HEK293 (cell line): ENCODE measurements around the gene SS18L1.

Source experiments
- CTCF ChIA-PET: fragments of 350-600 bp; formaldehyde crosslinking; extraction: SDS; loops from one replicate; lab custom pipeline; 2021; ENCODE audit warnings: antibody characterized with exemption; lab: Yijun Ruan, JAX
- POLR2A ChIA-PET: fragments of 300-600 bp; formaldehyde crosslinking; extraction: SDS; loops from one replicate; lab custom pipeline; 2020; ENCODE audit warnings: antibody characterized with exemption, inconsistent platforms; lab: Yijun Ruan, JAX
- H3K27ac ChIP-seq: fragments of 200-500 bp; sonication (Bioruptor generic); 2 replicates; pipeline ENCODE4 v1.5.1; 2014; ENCODE audit warnings: low read depth, low read length, control low read depth, inconsistent platforms; ENCODE audit errors: extremely low read depth
- H3K36me3 ChIP-seq, 2 experiments: fragments of 200-500 bp in 1 of 2; sonication (Bioruptor generic) in 1 of 2; 1 replicate in 1 of 2; 2 replicates in 1 of 2; pipeline ENCODE4 v1.5.1; 2014 to 2017; ENCODE audit warnings: inconsistent platforms in 2 of 2, low read length in 2 of 2; ENCODE audit not compliant: control insufficient read depth in 2 of 2, insufficient read depth in 1 of 2
- H3K4me1 ChIP-seq: fragments of 200-500 bp; sonication (Bioruptor generic); 2 replicates; pipeline ENCODE4 v1.5.1; 2014; ENCODE audit warnings: mild to moderate bottlenecking, low read length, inconsistent platforms; ENCODE audit not compliant: control insufficient read depth, insufficient read depth
- H3K4me3 ChIP-seq: 2 replicates; pipeline ENCODE4 v1.5.1; 2011; ENCODE audit warnings: low read depth, mild to moderate bottlenecking, control low read depth, low read length, moderate library complexity
- H3K9me3 ChIP-seq: fragments of 200-500 bp; sonication (Bioruptor generic); 2 replicates; pipeline ENCODE4 v1.5.1; 2014; ENCODE audit warnings: low read depth, low read length, inconsistent platforms; ENCODE audit not compliant: control insufficient read depth, insufficient read depth
- ATF2 ChIP-seq: fragments of 450-650 bp; formaldehyde crosslinking; IDR thresholded peaks from 2 replicates; pipeline ENCODE4 v1.5.1; 2016; ENCODE audit warnings: missing biosample characterization, missing genetic modification characterization, low read depth
- EGR2 ChIP-seq: fragments of 450-650 bp; formaldehyde crosslinking; IDR thresholded peaks from 2 replicates; pipeline ENCODE4 v1.5.1; 2016; ENCODE audit warnings: low read depth, missing biosample characterization, missing genetic modification characterization
- FEZF1 ChIP-seq: fragments of 450-650 bp; formaldehyde crosslinking; IDR thresholded peaks from 2 replicates; pipeline ENCODE4 v1.5.1; 2016; ENCODE audit warnings: missing biosample characterization, missing genetic modification characterization
- GLIS1 ChIP-seq: fragments of 450-650 bp; formaldehyde crosslinking; IDR thresholded peaks from 2 replicates; pipeline ENCODE4 v1.5.1; 2016; ENCODE audit warnings: missing biosample characterization, missing genetic modification characterization
- HOXC10 ChIP-seq: sonication (generic); formaldehyde crosslinking; IDR thresholded peaks from 2 replicates; pipeline ENCODE4 v1.8.1; 2023; ENCODE audit warnings: mild to moderate bottlenecking, missing genetic modification reagents
- KLF8 ChIP-seq: fragments of 450-650 bp; formaldehyde crosslinking; IDR thresholded peaks from 2 replicates; pipeline ENCODE4 v1.5.1; 2016; ENCODE audit warnings: missing biosample characterization, missing genetic modification characterization
- PATZ1 ChIP-seq: fragments of 450-650 bp; formaldehyde crosslinking; IDR thresholded peaks from 2 replicates; pipeline ENCODE4 v1.5.1; 2016; ENCODE audit warnings: missing biosample characterization, missing genetic modification characterization
- PRDM1 ChIP-seq: fragments of 450-650 bp; formaldehyde crosslinking; IDR thresholded peaks from 2 replicates; pipeline ENCODE4; 2016; ENCODE audit warnings: missing biosample characterization, missing genetic modification characterization
- SP3 ChIP-seq: fragments of 450-650 bp; formaldehyde crosslinking; IDR thresholded peaks from 2 replicates; pipeline ENCODE4 v1.5.1; 2016; ENCODE audit warnings: missing biosample characterization, missing genetic modification characterization
- SP7 ChIP-seq: fragments of 450-650 bp; formaldehyde crosslinking; IDR thresholded peaks from 2 replicates; pipeline ENCODE4 v1.5.1; 2016; ENCODE audit warnings: missing biosample characterization, missing genetic modification characterization
- WT1 ChIP-seq: fragments of 450-650 bp; formaldehyde crosslinking; IDR thresholded peaks from 2 replicates; pipeline ENCODE4 v1.5.1; 2016; ENCODE audit warnings: missing biosample characterization, missing genetic modification characterization
- ZBTB7A ChIP-seq: fragments of 450-650 bp; formaldehyde crosslinking; IDR thresholded peaks from 2 replicates; pipeline ENCODE4 v1.5.1; 2016; ENCODE audit warnings: low read depth, missing biosample characterization, missing genetic modification characterization
- ZNF391 ChIP-seq: fragments of 450-650 bp; formaldehyde crosslinking; IDR thresholded peaks from 2 replicates; pipeline ENCODE4 v1.5.1; 2016; ENCODE audit warnings: low read depth, missing biosample characterization, missing genetic modification characterization, borderline replicate concordance
- ZNF423 ChIP-seq: fragments of 450-650 bp; formaldehyde crosslinking; IDR thresholded peaks from 2 replicates; pipeline ENCODE4 v1.5.1; 2016; ENCODE audit warnings: missing biosample characterization, missing genetic modification characterization
- ZNF654 ChIP-seq: fragments of 450-650 bp; formaldehyde crosslinking; IDR thresholded peaks from 2 replicates; pipeline ENCODE4 v1.5.1; 2016; ENCODE audit warnings: low read depth, missing biosample characterization, missing genetic modification characterization
- ZNF76 ChIP-seq: fragments of 450-650 bp; formaldehyde crosslinking; IDR thresholded peaks from 2 replicates; pipeline ENCODE4; 2016; ENCODE audit warnings: low read depth, missing biosample characterization, missing genetic modification characterization, borderline replicate concordance
- TF ChIP-seq, protein P1 (sequence below): fragments of 450-650 bp; formaldehyde crosslinking; IDR thresholded peaks from 2 replicates; pipeline ENCODE4 v1.5.1; 2017; ENCODE audit warnings: missing biosample characterization, missing genetic modification characterization
- TF ChIP-seq, protein P2 (sequence below): fragments of 450-650 bp; formaldehyde crosslinking; IDR thresholded peaks from 2 replicates; pipeline ENCODE4 v1.5.1; 2016; ENCODE audit warnings: missing biosample characterization, missing genetic modification characterization
- TF ChIP-seq, protein P3 (sequence below): fragments of 450-650 bp; formaldehyde crosslinking; IDR thresholded peaks from 2 replicates; pipeline ENCODE4 v1.5.1; 2016; ENCODE audit warnings: missing biosample characterization, missing genetic modification characterization

The SS18L1 gene

GRCh38 chr20:62155428-62156253 is 12.1 kb downstream of the SS18L1 start:
- Histone ChIP-seq H3K9me3 (no peaks in the 10 kb centered on the region), H3K4me1 (no peaks in the 10 kb centered on the region), H3K4me3 (no peak overlapping the region), H3K36me3 (peaks cover 0 to 22% of the 10 kb centered on the region in 2 experiments; a peak in 1 of 3 replicates), H3K27ac (no peak overlapping the region)
- no peak for TF ChIP-seq ZNF423 (tag by site-specific recombination)
- no peak for TF ChIP-seq ZNF391 (tag by site-specific recombination)
- TF ChIP-seq PRDM1 (tag by site-specific recombination) = no peak
- TF ChIP-seq HOXC10 (CRISPR knock-in tag) = no peak
- TF ChIP-seq, protein P1, sequence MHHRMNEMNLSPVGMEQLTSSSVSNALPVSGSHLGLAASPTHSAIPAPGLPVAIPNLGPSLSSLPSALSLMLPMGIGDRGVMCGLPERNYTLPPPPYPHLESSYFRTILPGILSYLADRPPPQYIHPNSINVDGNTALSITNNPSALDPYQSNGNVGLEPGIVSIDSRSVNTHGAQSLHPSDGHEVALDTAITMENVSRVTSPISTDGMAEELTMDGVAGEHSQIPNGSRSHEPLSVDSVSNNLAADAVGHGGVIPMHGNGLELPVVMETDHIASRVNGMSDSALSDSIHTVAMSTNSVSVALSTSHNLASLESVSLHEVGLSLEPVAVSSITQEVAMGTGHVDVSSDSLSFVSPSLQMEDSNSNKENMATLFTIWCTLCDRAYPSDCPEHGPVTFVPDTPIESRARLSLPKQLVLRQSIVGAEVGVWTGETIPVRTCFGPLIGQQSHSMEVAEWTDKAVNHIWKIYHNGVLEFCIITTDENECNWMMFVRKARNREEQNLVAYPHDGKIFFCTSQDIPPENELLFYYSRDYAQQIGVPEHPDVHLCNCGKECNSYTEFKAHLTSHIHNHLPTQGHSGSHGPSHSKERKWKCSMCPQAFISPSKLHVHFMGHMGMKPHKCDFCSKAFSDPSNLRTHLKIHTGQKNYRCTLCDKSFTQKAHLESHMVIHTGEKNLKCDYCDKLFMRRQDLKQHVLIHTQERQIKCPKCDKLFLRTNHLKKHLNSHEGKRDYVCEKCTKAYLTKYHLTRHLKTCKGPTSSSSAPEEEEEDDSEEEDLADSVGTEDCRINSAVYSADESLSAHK (tag by site-specific recombination) = no peak
- no peak for TF ChIP-seq SP3 (tag by site-specific recombination)
- ChIA-PET POLR2A (no interaction called here), CTCF (interaction anchor here (0.5 to 1.4 kb wide), 6 partner anchors 9 to 145 kb away, joined by 3 to 13 read pairs (median 4); no protein-coding TSS in a partner anchor)

- H3K4me3 ChIP-seq = no peak overlapping the region
- CTCF ChIA-PET = interaction anchor here (0.5 to 1.4 kb wide), 13 partner anchors 9 to 145 kb away, joined by 3 to 13 read pairs (median 5); no protein-coding TSS in a partner anchor
- TF ChIP-seq KLF8 (tag by site-specific recombination) = no peak
- no peak for TF ChIP-seq FEZF1 (tag by site-specific recombination)
- TF ChIP-seq ZNF423 (tag by site-specific recombination) = no peak
- H3K9me3 ChIP-seq = no peaks in the 10 kb centered on the region
- POLR2A ChIA-PET = no interaction called here
- H3K27ac ChIP-seq = no peak overlapping the region
- no peaks in the 10 kb centered on the region for H3K4me1 ChIP-seq
- peaks cover 0 to 26% of the 10 kb centered on the region in 2 experiments; a peak in 1 of 3 replicates for H3K36me3 ChIP-seq
Observed at GRCh38 chr20:62156254-62156556, 12.6 kb downstream of the SS18L1 start.

DNA sequence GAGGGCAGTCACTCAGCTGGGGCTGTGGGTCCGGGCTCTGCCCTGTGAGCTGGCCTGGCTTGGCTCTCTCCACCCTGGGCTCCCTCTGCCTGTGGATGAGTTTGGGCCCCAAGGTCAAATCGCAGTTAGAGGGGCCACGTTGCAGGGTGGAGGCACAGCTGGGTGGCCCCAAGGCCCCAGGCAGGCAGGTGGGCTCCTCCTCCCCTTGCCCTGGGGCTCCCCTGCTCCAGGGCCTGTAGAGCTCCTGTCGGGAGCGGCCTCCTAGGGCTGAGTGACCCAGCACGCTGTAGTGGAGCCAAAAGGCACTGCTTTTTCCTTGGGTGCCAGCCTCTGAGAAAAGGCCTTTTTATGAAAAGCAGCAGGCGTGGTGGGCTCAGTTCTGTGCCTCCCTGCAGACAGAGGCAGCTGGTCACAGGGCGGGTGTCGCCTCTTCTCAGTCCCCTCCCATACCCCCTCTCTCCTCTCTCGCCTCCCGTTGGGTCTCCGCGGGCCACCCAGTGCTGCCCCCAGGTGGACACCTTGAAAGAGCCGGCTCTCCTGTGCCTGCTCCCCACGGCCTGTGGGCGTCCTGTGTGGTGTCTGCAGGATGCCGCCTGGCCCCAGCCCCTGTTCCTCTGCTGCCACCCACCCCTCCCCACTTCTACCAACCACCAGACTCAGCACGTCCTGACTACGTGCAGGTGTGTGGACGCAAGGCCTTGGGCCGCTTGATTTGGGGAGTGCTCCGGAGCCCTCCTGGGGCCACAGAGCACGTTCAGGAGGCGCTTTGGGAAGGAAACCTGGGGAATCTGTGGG is 13.2 kb downstream of the SS18L1 start:
- Histone ChIP-seq H3K4me1 (no peaks in the 10 kb centered on the region), H3K36me3 (peaks cover 0 to 32% of the 10 kb centered on the region in 2 experiments; a peak in 2 of 3 replicates), H3K4me3 (no peak overlapping the region), H3K9me3 (no peaks in the 10 kb centered on the region), H3K27ac (no peak overlapping the region)
- ChIA-PET POLR2A (no interaction called here), CTCF (interaction anchor here (0.6 to 1.4 kb wide), 13 partner anchors 8 to 164 kb away, joined by 3 to 13 read pairs (median 5); no protein-coding TSS in a partner anchor)
- TF ChIP-seq EGR2 (tag by site-specific recombination) (peak; percentile 83), ZBTB7A (no peak), WT1 (tag by site-specific recombination) (peak; percentile 44; the same call in 1 of the 2 replicates), GLIS1 (tag by site-specific recombination) (peak; percentile 49; the same call in 1 of the 2 replicates), SP3 (tag by site-specific recombination) (no peak), ZNF76 (tag by site-specific recombination) (peak; percentile 40; the same call in 1 of the 2 replicates), ATF2 (no peak), ZNF654 (peak; percentile 19; the same call in 1 of the 2 replicates), SP7 (0 out of 2 replicates have a peak, but pooled peaks have one; percentile 13), PATZ1 (tag by site-specific recombination) (peak; percentile 60; the same call in 1 of the 2 replicates)
- TF ChIP-seq, protein P2, sequence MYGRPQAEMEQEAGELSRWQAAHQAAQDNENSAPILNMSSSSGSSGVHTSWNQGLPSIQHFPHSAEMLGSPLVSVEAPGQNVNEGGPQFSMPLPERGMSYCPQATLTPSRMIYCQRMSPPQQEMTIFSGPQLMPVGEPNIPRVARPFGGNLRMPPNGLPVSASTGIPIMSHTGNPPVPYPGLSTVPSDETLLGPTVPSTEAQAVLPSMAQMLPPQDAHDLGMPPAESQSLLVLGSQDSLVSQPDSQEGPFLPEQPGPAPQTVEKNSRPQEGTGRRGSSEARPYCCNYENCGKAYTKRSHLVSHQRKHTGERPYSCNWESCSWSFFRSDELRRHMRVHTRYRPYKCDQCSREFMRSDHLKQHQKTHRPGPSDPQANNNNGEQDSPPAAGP = peak; percentile 80
- TF ChIP-seq, protein P3, sequence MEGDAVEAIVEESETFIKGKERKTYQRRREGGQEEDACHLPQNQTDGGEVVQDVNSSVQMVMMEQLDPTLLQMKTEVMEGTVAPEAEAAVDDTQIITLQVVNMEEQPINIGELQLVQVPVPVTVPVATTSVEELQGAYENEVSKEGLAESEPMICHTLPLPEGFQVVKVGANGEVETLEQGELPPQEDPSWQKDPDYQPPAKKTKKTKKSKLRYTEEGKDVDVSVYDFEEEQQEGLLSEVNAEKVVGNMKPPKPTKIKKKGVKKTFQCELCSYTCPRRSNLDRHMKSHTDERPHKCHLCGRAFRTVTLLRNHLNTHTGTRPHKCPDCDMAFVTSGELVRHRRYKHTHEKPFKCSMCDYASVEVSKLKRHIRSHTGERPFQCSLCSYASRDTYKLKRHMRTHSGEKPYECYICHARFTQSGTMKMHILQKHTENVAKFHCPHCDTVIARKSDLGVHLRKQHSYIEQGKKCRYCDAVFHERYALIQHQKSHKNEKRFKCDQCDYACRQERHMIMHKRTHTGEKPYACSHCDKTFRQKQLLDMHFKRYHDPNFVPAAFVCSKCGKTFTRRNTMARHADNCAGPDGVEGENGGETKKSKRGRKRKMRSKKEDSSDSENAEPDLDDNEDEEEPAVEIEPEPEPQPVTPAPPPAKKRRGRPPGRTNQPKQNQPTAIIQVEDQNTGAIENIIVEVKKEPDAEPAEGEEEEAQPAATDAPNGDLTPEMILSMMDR (tag by site-specific recombination) = peak; percentile 85
